CD4-positive, alpha-beta T cell (primary cell): ENCODE measurements around the gene SLC66A3. TPM values are rescaled to one million over a fixed set of nuclear protein-coding genes. Genes with fewer than 3 reads are reported as not detected.

Source experiments
- ATAC-seq: fragments of 200-7000 bp; cut with Tn5 transposase; one replicate; pipeline ENCODE4 v1.10.0; 2022; ENCODE audit warnings: mild to moderate bottlenecking; ENCODE audit not compliant: poor library complexity
- CTCF ChIA-PET: fragments of 350-600 bp; sonication (Branson Sonifier 250); formaldehyde crosslinking; loops from one replicate; lab custom pipeline; 2021; ENCODE audit warnings: antibody characterized with exemption, inconsistent platforms; lab: Charles Lee
- POLR2A ChIA-PET: fragments of 350-600 bp; sonication (Branson Sonifier 250); formaldehyde crosslinking; loops from one replicate; lab custom pipeline; 2021; ENCODE audit warnings: antibody characterized with exemption, inconsistent platforms; lab: Charles Lee
- DNase-seq, 14 experiments: peaks; one replicate each; pipeline ENCODE4 v3.0.0-alpha.2; 2013 to 2020; ENCODE audit warnings: mixed read lengths in 2 of 14
- H3K27ac ChIP-seq, 2 donors: one replicate each; pipeline versions ENCODE4 v1.5.1 to v1.7.0; 2013; ENCODE audit warnings: low read length in 2 of 2, low read depth in 1 of 2, mild to moderate bottlenecking in 1 of 2
- H3K27me3 ChIP-seq, 2 experiments: 1 replicate in 1 of 2; 2 replicates in 1 of 2; pipeline versions ENCODE4 v1.6.1 to v1.7.0; 2013; ENCODE audit warnings: low read length in 2 of 2, control low read depth in 1 of 2, mild to moderate bottlenecking in 1 of 2, moderate library complexity in 1 of 2; ENCODE audit not compliant: insufficient read depth in 2 of 2, control insufficient read depth in 1 of 2
- H3K36me3 ChIP-seq: one replicate; pipeline ENCODE4 v1.6.1; 2013; ENCODE audit warnings: low read length, control low read depth; ENCODE audit not compliant: insufficient read depth
- H3K4me1 ChIP-seq: one replicate; pipeline ENCODE4 v1.6.1; 2013; ENCODE audit warnings: low read length, control low read depth; ENCODE audit not compliant: insufficient read depth
- H3K4me3 ChIP-seq: one replicate; pipeline ENCODE4 v1.5.1; 2013; ENCODE audit warnings: mild to moderate bottlenecking, low read length, moderate library complexity
- H3K9me3 ChIP-seq, 2 experiments: 1 replicate in 1 of 2; 2 replicates in 1 of 2; pipeline versions ENCODE4 v1.6.1 to v1.7.0; 2013; ENCODE audit warnings: low read length in 2 of 2, mild to moderate bottlenecking in 2 of 2, control low read depth in 1 of 2, moderate library complexity in 1 of 2; ENCODE audit not compliant: control insufficient read depth in 1 of 2, insufficient read depth in 1 of 2
- H3K27ac Mint-ChIP-seq: one replicate; pipeline ENCODE4 v1.8.0; 2020; ENCODE audit warnings: mixed read lengths
- H3K27me3 Mint-ChIP-seq: one replicate; pipeline ENCODE4 v1.8.0; 2021; ENCODE audit warnings: mixed read lengths
- H3K36me3 Mint-ChIP-seq: one replicate; pipeline ENCODE4 v1.8.0; 2021; ENCODE audit warnings: low read depth, mixed read lengths
- H3K4me1 Mint-ChIP-seq: one replicate; pipeline ENCODE4 v1.8.0; 2021; ENCODE audit warnings: low read depth, mixed read lengths
- H3K4me3 Mint-ChIP-seq: one replicate; pipeline ENCODE4 v1.8.0; 2020; ENCODE audit warnings: mild to moderate bottlenecking, mixed read lengths
- H3K9me3 Mint-ChIP-seq: one replicate; pipeline ENCODE4 v1.8.0; 2020; ENCODE audit warnings: mixed read lengths
- intact Hi-C, 2 experiments: fragments of 100-400 bp; cut with DNase I in 1 of 2; cut with micrococcal nuclease in 1 of 2; formaldehyde crosslinking; loops; one replicate each; pipeline versions ENCODE4 v1.15.1 to v1.9.0; 2023 to 2025; cut with DNase I, micrococcal nuclease
- total RNA-seq, 174 experiments: library from RNA in 2 of 174; stranded (reverse) in 2 of 174; gene quantifications; one replicate each; pipeline ENCODE4 v1.2.3 and lab custom pipeline; 2021 to 2026
- TF ChIP-seq, protein P1 (sequence below): fragments of 200-600 bp; IDR thresholded peaks from one replicate; pipeline ENCODE4 v1.8.0; 2022; ENCODE audit warnings: antibody characterized with exemption, mild to moderate bottlenecking

Gene SLC66A3
- total RNA-seq, 2 experiments from 2014 or later: 6.9 to 7.3 TPM

DNA sequence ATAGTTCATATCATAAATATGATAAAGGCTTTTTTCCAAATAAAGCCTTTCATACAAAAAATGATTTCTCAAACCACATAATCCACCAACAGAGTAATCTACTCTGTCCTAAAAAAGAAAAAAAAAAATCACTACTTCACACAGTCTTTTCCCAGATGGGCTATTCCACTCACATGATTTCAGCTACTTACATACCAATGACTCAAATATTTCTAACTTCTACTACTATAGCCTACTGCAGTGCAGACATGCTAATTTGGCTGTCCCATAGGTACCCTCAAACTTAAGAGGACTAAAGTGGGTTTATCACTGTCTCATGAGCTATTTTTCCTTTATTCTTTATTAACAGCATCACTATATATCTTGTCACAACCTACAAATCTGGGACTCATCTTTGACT lies 57.4 kb downstream of the SLC66A3 start:
- H3K4me1 Mint-ChIP-seq: no peaks in the 10 kb centered on the region
- H3K36me3 ChIP-seq: peaks cover 46% of the 10 kb centered on the region
- no peaks in the 10 kb centered on the region for H3K4me1 ChIP-seq
- POLR2A ChIA-PET: no interaction called here
- H3K9me3 ChIP-seq: no peaks in the 10 kb centered on the region
- H3K4me3 ChIP-seq: no peak overlapping the region
- CTCF ChIA-PET: interaction anchor here (1.1 kb wide), 1 partner anchor 16 kb away, joined by 3 read pairs; no protein-coding TSS in a partner anchor
- TF ChIP-seq, protein P1, sequence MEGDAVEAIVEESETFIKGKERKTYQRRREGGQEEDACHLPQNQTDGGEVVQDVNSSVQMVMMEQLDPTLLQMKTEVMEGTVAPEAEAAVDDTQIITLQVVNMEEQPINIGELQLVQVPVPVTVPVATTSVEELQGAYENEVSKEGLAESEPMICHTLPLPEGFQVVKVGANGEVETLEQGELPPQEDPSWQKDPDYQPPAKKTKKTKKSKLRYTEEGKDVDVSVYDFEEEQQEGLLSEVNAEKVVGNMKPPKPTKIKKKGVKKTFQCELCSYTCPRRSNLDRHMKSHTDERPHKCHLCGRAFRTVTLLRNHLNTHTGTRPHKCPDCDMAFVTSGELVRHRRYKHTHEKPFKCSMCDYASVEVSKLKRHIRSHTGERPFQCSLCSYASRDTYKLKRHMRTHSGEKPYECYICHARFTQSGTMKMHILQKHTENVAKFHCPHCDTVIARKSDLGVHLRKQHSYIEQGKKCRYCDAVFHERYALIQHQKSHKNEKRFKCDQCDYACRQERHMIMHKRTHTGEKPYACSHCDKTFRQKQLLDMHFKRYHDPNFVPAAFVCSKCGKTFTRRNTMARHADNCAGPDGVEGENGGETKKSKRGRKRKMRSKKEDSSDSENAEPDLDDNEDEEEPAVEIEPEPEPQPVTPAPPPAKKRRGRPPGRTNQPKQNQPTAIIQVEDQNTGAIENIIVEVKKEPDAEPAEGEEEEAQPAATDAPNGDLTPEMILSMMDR: no peak
- intact Hi-C loops: no loop called here
- peaks cover 76% of the 10 kb centered on the region for H3K36me3 Mint-ChIP-seq
- no peak overlapping the region for H3K27ac ChIP-seq
- ATAC-seq (no peak), DNase-seq (no peak)
- no peak overlapping the region for H3K4me3 Mint-ChIP-seq
- H3K27ac Mint-ChIP-seq: no peak overlapping the region
- no peaks in the 10 kb centered on the region for H3K9me3 Mint-ChIP-seq
- no peaks in the 10 kb centered on the region for H3K27me3 ChIP-seq
- H3K27me3 Mint-ChIP-seq: no peaks in the 10 kb centered on the region

DNA sequence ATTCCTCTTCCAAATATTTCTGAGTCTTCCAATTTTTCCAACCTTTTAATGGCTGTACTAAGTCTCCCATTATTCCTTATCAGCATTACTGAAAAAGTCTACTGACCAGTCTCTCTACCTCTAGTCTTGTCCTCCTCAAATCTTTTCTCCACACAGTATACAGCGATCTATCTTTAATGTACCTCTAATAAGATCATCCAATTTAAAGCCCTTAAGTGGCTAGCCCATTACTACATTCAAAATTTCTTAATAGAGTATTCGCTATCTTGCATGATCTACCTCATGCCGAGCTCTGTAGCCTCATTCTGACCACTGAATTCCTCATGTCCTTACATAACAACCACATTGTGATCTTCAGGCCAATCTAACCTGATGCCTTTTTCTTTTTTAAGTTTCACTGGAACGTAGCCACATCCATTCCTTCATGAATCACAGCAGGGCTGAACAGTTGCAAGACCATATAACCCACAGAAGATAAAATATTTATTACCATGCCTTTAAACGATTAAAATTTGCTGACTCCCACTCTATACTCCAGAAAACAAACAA lies 57.9 kb downstream of the SLC66A3 start:
- Histone ChIP-seq H3K4me1 (no peaks in the 10 kb centered on the region), H3K36me3 (peaks cover 46% of the 10 kb centered on the region), H3K9me3 (no peaks in the 10 kb centered on the region), H3K4me3 (no peak overlapping the region), H3K27me3 (no peaks in the 10 kb centered on the region), H3K27ac (no peak overlapping the region)
- no peaks in the 10 kb centered on the region for H3K9me3 Mint-ChIP-seq
- peaks cover 81% of the 10 kb centered on the region for H3K36me3 Mint-ChIP-seq
- no peaks in the 10 kb centered on the region for H3K4me1 Mint-ChIP-seq
- no peak for ATAC-seq
- intact Hi-C loops: no loop called here
- no peak overlapping the region for H3K4me3 Mint-ChIP-seq
- ChIA-PET CTCF (interaction anchor here (1.1 kb wide), 1 partner anchor 15 kb away, joined by 3 read pairs; no protein-coding TSS in a partner anchor), POLR2A (no interaction called here)
- H3K27ac Mint-ChIP-seq: no peak overlapping the region
- TF ChIP-seq, protein P1: no peak
- DNase-seq: no peak
- no peaks in the 10 kb centered on the region for H3K27me3 Mint-ChIP-seq

DNA sequence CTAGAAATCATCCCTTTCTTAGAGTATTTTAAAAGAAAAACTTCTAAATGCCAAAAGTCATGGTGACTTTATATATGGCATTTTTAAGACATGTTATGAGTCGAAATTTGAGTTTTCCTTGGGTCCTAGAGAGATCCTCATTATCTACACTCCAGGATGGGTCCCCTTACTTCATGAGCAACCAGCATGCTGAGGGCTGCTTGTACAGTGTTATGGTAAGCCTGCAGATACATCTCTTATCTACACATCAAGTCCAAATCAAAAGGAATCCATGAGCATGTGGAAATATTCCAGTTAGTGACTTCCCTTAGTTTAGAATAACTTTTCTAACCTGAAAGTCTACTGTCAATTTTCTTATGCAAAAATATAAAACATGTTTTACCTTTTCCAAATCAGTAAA lies 58.7 kb downstream of the SLC66A3 start:
- DNase-seq (no peak), ATAC-seq (no peak)
- Histone ChIP-seq H3K27me3 (no peaks in the 10 kb centered on the region), H3K27ac (no peak overlapping the region), H3K36me3 (peaks cover 46% of the 10 kb centered on the region), H3K9me3 (no peaks in the 10 kb centered on the region), H3K4me1 (no peaks in the 10 kb centered on the region), H3K4me3 (no peak overlapping the region)
- no peaks in the 10 kb centered on the region for H3K9me3 Mint-ChIP-seq
- no peak overlapping the region for H3K4me3 Mint-ChIP-seq
- no peaks in the 10 kb centered on the region for H3K4me1 Mint-ChIP-seq
- H3K27ac Mint-ChIP-seq: no peak overlapping the region
- POLR2A ChIA-PET: no interaction called here
- H3K36me3 Mint-ChIP-seq: peaks cover 89% of the 10 kb centered on the region
- TF ChIP-seq, protein P1: no peak
- intact Hi-C loops: no loop called here
- no peaks in the 10 kb centered on the region for H3K27me3 Mint-ChIP-seq
- CTCF ChIA-PET: no interaction called here
